K562 (cell line): ENCODE results near the gene VCAN. TPM values are rescaled to one million over a fixed set of nuclear protein-coding genes. Genes with fewer than 3 reads are reported as not detected.
A peak's percentile ranks its signal among the peaks of the same experiment; 100 is the strongest.

ENCODE experiments used
- ATAC-seq: fragments of 200-7000 bp; cut with Tn5 transposase; 3 replicates; pipeline ENCODE4 v1.9.1; 2020; ENCODE audit warnings: moderate library complexity
- BruUV-seq: library from RNA; stranded (reverse); fragments of 400-500 nt; replicated peaks from 2 replicates; lab custom pipeline; 2021; lab: Mats Ljungman, UMichigan
- CTCF ChIA-PET: fragments of 300-600 bp; formaldehyde crosslinking; extraction: SDS; loops from one replicate; lab custom pipeline; 2021; ENCODE audit warnings: low intra/inter-chr PET ratio; lab: Yijun Ruan, JAX
- POLR2A ChIA-PET: fragments of 300-600, 350-650 bp; sonication (Branson Sonifier 250); formaldehyde crosslinking; extraction: SDS; loops from one replicate; lab custom pipeline; 2021; ENCODE audit warnings: antibody characterized with exemption, inconsistent platforms; lab: Yijun Ruan, JAX
- DNase-seq, 4 experiments: peaks; one replicate each; pipeline versions ENCODE4 v3.0.0 to v3.0.0-alpha.2; 2011 to 2018; ENCODE audit warnings: low spot score in 3 of 4, mixed read lengths in 3 of 4; ENCODE audit errors: extremely low read depth in 1 of 4
- FAIRE-seq: peaks from 2 replicates; lab custom pipeline; 2011; peaks lifted over from hg19 to GRCh38; lab: Jason Lieb, UNC
- H2AFZ ChIP-seq: 2 replicates; pipeline ENCODE4 v1.6.0; 2011; ENCODE audit warnings: low read depth, low read length, control low read depth, inconsistent platforms
- H3K27ac ChIP-seq: fragments of 200-600 bp; 3 replicates; pipeline ENCODE4 v1.8.0; 2011; ENCODE audit warnings: low read depth, mild to moderate bottlenecking, control low read depth, inconsistent platforms, low read length, moderate library complexity, mixed read lengths; ENCODE audit errors: extremely low read depth
- H3K27me3 ChIP-seq, 2 experiments: fragments of 300-600 bp in 1 of 2; 2 replicates in 1 of 2; 3 replicates in 1 of 2; pipeline versions ENCODE4 v1.6.0 to v1.8.0; 2011; ENCODE audit warnings: inconsistent platforms in 2 of 2, low read length in 2 of 2, mild to moderate bottlenecking in 1 of 2, mixed read lengths in 1 of 2, moderate library complexity in 1 of 2; ENCODE audit not compliant: control insufficient read depth in 2 of 2, insufficient read depth in 2 of 2
- H3K36me3 ChIP-seq: fragments of 300-600 bp; 3 replicates; pipeline ENCODE4 v1.8.0; 2011; ENCODE audit warnings: mild to moderate bottlenecking, low read length, inconsistent platforms; ENCODE audit not compliant: control insufficient read depth, insufficient read depth
- H3K4me1 ChIP-seq, 2 experiments: fragments of 200-600 bp in 1 of 2; replicated peaks in 1 of 2; 2 replicates in 1 of 2; 3 replicates in 1 of 2; pipeline versions ENCODE4 v1.5.1 to v1.8.0; 2011; ENCODE audit warnings: inconsistent platforms in 2 of 2, low read length in 2 of 2, mild to moderate bottlenecking in 1 of 2, mixed read lengths in 1 of 2, moderate library complexity in 1 of 2; ENCODE audit not compliant: control insufficient read depth in 2 of 2, insufficient read depth in 2 of 2
- H3K4me2 ChIP-seq: 2 replicates; pipeline ENCODE4 v1.6.1; 2011; ENCODE audit warnings: low read length, control low read depth, inconsistent platforms, mixed read lengths; ENCODE audit not compliant: insufficient read depth
- H3K4me3 ChIP-seq: fragments of 200-600 bp; sonication (generic), shearing (Covaris generic); 2 replicates; pipeline ENCODE4 v1.5.1; 2016; ENCODE audit warnings: control low read depth, inconsistent platforms
- H3K79me2 ChIP-seq: fragments of 200-600 bp; 3 replicates; pipeline ENCODE4 v1.8.0; 2011; ENCODE audit warnings: low read length, inconsistent platforms; ENCODE audit not compliant: control insufficient read depth, insufficient read depth
- H3K9ac ChIP-seq, 2 experiments: 2 replicates each; pipeline versions ENCODE4 v1.6.0 to v1.6.1; 2011; ENCODE audit warnings: low read depth in 2 of 2, low read length in 2 of 2, control low read depth in 1 of 2, inconsistent platforms in 1 of 2, mild to moderate bottlenecking in 1 of 2, mixed read lengths in 1 of 2; ENCODE audit not compliant: insufficient read depth in 1 of 2
- H3K9me1 ChIP-seq: one replicate; pipeline ENCODE4 v1.6.0; 2011; ENCODE audit warnings: inconsistent platforms, mild to moderate bottlenecking, low read length, moderate library complexity; ENCODE audit not compliant: control insufficient read depth, insufficient read depth
- H3K9me3 ChIP-seq: replicated peaks from 2 replicates; pipeline ENCODE4 v1.5.1; 2011; ENCODE audit warnings: low read depth, low read length, inconsistent platforms; ENCODE audit not compliant: control insufficient read depth, insufficient read depth
- H4K20me1 ChIP-seq: replicated peaks from 2 replicates; pipeline ENCODE4 v1.6.1; 2011; ENCODE audit warnings: low read length, inconsistent platforms, mixed read lengths; ENCODE audit not compliant: control insufficient read depth, insufficient read depth
- C11orf30 ChIP-seq: fragments of 450-650 bp; IDR thresholded peaks from 2 replicates; pipeline ENCODE4 v1.6.1; 2016; ENCODE audit warnings: low read depth, mild to moderate bottlenecking
- KDM1A ChIP-seq, 2 experiments: fragments of 450-650 bp; IDR thresholded peaks; 2 replicates each; pipeline ENCODE4 v1.6.1; 2016; ENCODE audit warnings: mild to moderate bottlenecking in 2 of 2
- KLF1 ChIP-seq: fragments of 450-650 bp; IDR thresholded peaks from 2 replicates; pipeline ENCODE4 v1.6.1; 2016; ENCODE audit warnings: missing genetic modification characterization, missing compliant biosample characterization
- MAFG ChIP-seq: fragments of 450-650 bp; conservative IDR thresholded peaks from 2 replicates; pipeline ENCODE4 v1.6.1; 2016; ENCODE audit warnings: missing genetic modification characterization, missing compliant biosample characterization
- PKNOX1 ChIP-seq: fragments of 450-650 bp; IDR thresholded peaks from 2 replicates; pipeline ENCODE4 v1.6.1; 2016
- RBM39 ChIP-seq: fragments of 200-400 bp; formaldehyde crosslinking; optimal IDR thresholded peaks from 2 replicates; pipeline ENCODE3; 2018; ENCODE audit warnings: low read depth, low read length
- SAFB2 ChIP-seq: fragments of 200-400 bp; formaldehyde crosslinking; IDR thresholded peaks from 2 replicates; pipeline ENCODE4 v1.6.1; 2018; ENCODE audit warnings: borderline replicate concordance, low read length, low read depth, moderate library complexity; ENCODE audit not compliant: severe bottlenecking
- SP1 ChIP-seq: sonication (generic); formaldehyde crosslinking; IDR thresholded peaks from 2 replicates; pipeline ENCODE4 v1.8.1; 2022; ENCODE audit warnings: mild to moderate bottlenecking, missing genetic modification reagents
- ZNF316 ChIP-seq: fragments of 450-650 bp; IDR thresholded peaks from 2 replicates; pipeline ENCODE4 v1.6.1; 2016
- ZNF778 ChIP-seq: fragments of 450-650 bp; formaldehyde crosslinking; IDR thresholded peaks from 2 replicates; pipeline ENCODE4 v1.4.0; 2020; ENCODE audit warnings: mild to moderate bottlenecking, moderate library complexity
- WGBS: fragments of 100-300 bp; shearing (Covaris generic); methylation state at CpG from one replicate; pipeline ENCODE4 v1.1.6; 2016; ENCODE audit warnings: low coverage, mixed read lengths; ENCODE audit not compliant: insufficient coverage; ENCODE audit errors: missing lambda C conversion rate; 5-methylcytosine and 5-hydroxymethylcytosine counted together
- in situ Hi-C: fragments of 300-500 bp; cut with MboI; formaldehyde crosslinking; loops from 4 replicates; pipeline ENCODE4 v1.15.0; 2018; ENCODE audit warnings: inconsistent platforms, mixed read lengths
- intact Hi-C: fragments of 100-400 bp; cut with micrococcal nuclease; formaldehyde crosslinking; loops from 2 replicates; pipeline ENCODE4 v1.14.2; 2022
- polyA plus RNA-seq, 8 experiments: library from polyadenylated mRNA; depleted of rRNA in 4 of 8; stranded (reverse) in 5 of 8; unstranded in 3 of 8; fragments of >200 nt; fragmentation: Nextera tagmentation in 2 of 8; fragmentation: Illumina TruSeq in 1 of 8; extraction: Ambion mirVana in 2 of 8; extraction: Trizol in 1 of 8; gene quantifications; 2 replicates each; pipeline versions ENCODE4 v1.2.1 to v1.2.3, GENCODE V29; 2011 to 2014; ENCODE audit warnings: inconsistent platforms in 1 of 8, missing spikeins in 1 of 8
- total RNA-seq, 7 experiments: library from RNA; depleted of rRNA in 6 of 7; stranded (reverse); fragments of >200 nt in 6 of 7; fragmentation: Illumina TruSeq in 2 of 7; extraction: Trizol in 2 of 7; gene quantifications; 2 replicates each; pipeline versions ENCODE4 v1.2.1 to v1.2.3, GENCODE V29; 2011 to 2021; ENCODE audit warnings: low replicate concordance in 1 of 7

VCAN gene
- total and polyA plus RNA-seq, 9 of the 15 experiments (the other 6 are each of a cell fraction or from before 2014, with no cell fraction given), result 0.01 to 0.33 (median 0.05) TPM

- DNase-seq (no peak), ATAC-seq (no peak), FAIRE-seq (no peak)
- Histone ChIP-seq H3K36me3 (no peaks in the 10 kb centered on the region), H3K27me3 (no peaks in the 10 kb centered on the region), H3K9ac (no peak overlapping the region), H3K27ac (no peak overlapping the region), H3K4me3 (no peak overlapping the region), H4K20me1 (no peaks in the 10 kb centered on the region), H3K9me3 (no peaks in the 10 kb centered on the region), H3K4me1 (no peaks in the 10 kb centered on the region), H3K9me1 (no peaks in the 10 kb centered on the region), H3K4me2 (no peak overlapping the region), H3K79me2 (no peaks in the 10 kb centered on the region), H2AFZ (no peak overlapping the region)
- intact Hi-C loops, result no loop called here
- ChIA-PET CTCF (no interaction called here), POLR2A (no interaction called here)
- BruUV-seq, result no TSS peak
- no peak for TF ChIP-seq SP1 (CRISPR knock-in tag)
- TF ChIP-seq KDM1A (IDR thresholded peaks at IDR 0.05), result no peak
- TF ChIP-seq SAFB2, result no peak
- no peak for TF ChIP-seq RBM39
- in situ Hi-C loops, result no loop called here
- 1% methylated on average over 5 of the region's 5 CpGs for WGBS
Measured at GRCh38 chr5:83572271-83572670, 100.7 kb downstream of the VCAN start.

GRCh38 chr5:83576341-83576740 lies 104.8 kb downstream of the VCAN start:
- no peak for DNase-seq
- Histone ChIP-seq H3K4me2 (no peak overlapping the region), H3K4me1 (no peaks in the 10 kb centered on the region), H2AFZ (no peak overlapping the region), H4K20me1 (no peaks in the 10 kb centered on the region), H3K27me3 (no peaks in the 10 kb centered on the region), H3K9ac (no peak overlapping the region), H3K9me3 (no peaks in the 10 kb centered on the region), H3K79me2 (no peaks in the 10 kb centered on the region), H3K9me1 (no peaks in the 10 kb centered on the region), H3K4me3 (no peak overlapping the region), H3K36me3 (no peaks in the 10 kb centered on the region), H3K27ac (no peak overlapping the region)
- ChIA-PET POLR2A (no interaction called here), CTCF (no interaction called here)
- in situ Hi-C loops, result no loop called here
- intact Hi-C loops, result no loop called here
- no TSS peak for BruUV-seq
- FAIRE-seq, result no peak
- no peak for ATAC-seq
- WGBS, result 0% methylated on average over 2 of the region's 2 CpGs
- 0 out of 2 replicates have a peak, but pooled peaks have one; percentile 23 for TF ChIP-seq C11orf30
- TF ChIP-seq ZNF316, result peak; percentile 48
- no peak for TF ChIP-seq ZNF778 (CRISPR knock-in tag)
- peak; percentile 38 for TF ChIP-seq MAFG (tag)
- TF ChIP-seq KLF1 (tag), result no peak
- no peak for TF ChIP-seq PKNOX1
